ENCODE results near the gene SERPINB10. TPM values are rescaled to one million over a fixed set of nuclear protein-coding genes. Genes with fewer than 3 reads are reported as not detected.

Gene SERPINB10
- total RNA-seq, 1 experiment from 2014 or later, result not detected

GRCh38 chr18:63922049-63922448 lies 14.3 kb downstream of the SERPINB10 start:
- ATAC-seq (no peak), DNase-seq (no peak)
- Histone ChIP-seq H2AFZ (ENCODE audit: low read length) (no peak overlapping the region), H3K79me2 (ENCODE audit: low read length) (no peaks in the 10 kb centered on the region), H3K27me3 (ENCODE audit: low read length) (peaks cover 9% of the 10 kb centered on the region; the same call in 1 of the 2 replicates), H3K4me2 (ENCODE audit: low read length) (no peak overlapping the region), H3K9me2 (replicated peaks; ENCODE audit: low read length) (no peaks in the 10 kb centered on the region), H3K9me3 (ENCODE audit: low read length) (no peaks in the 10 kb centered on the region), H3K27ac (ENCODE audit: low read length) (no peak overlapping the region), H3K4me1 (ENCODE audit: insufficient read depth, low read length) (no peaks in the 10 kb centered on the region), H3K36me3 (ENCODE audit: low read depth, low read length) (no peaks in the 10 kb centered on the region), H3F3A (ENCODE audit: low read length, unreplicated experiment) (no peaks in the 10 kb centered on the region), H3K9ac (ENCODE audit: low read length) (no peak overlapping the region), H4K20me1 (ENCODE audit: low read length) (no peaks in the 10 kb centered on the region), H3K4me3 (ENCODE audit: low read length) (no peak overlapping the region)
- TF ChIP-seq EZH2phosphoT487 (IDR thresholded peaks at IDR 0.05; ENCODE audit: borderline replicate concordance, low read length) (no peak), CTCF (conservative IDR thresholded peaks at IDR 0.05; ENCODE audit: low read depth, low read length) (no peak), EZH2 (IDR thresholded peaks at IDR 0.05; ENCODE audit: low read length, unreplicated experiment) (no peak)
- intact Hi-C loops (cut with micrococcal nuclease), result no loop called here
- no TSS peak for BruUV-seq (replicated peaks)
- ChIA-PET POLR2A (ENCODE audit: unreplicated experiment) (no interaction called here), CTCF (no interaction called here)

- no peak for ATAC-seq
- no peaks in the 10 kb centered on the region; the same call in 1 of the 2 replicates for H3K27me3 ChIP-seq (ENCODE audit: low read length)
Observed at GRCh38 chr18:63924551-63924950, 16.8 kb downstream of the SERPINB10 start.

More at GRCh38 chr18:63924551-63924950, 16.8 kb downstream of the SERPINB10 start:
- Histone ChIP-seq H3K36me3 (ENCODE audit: low read depth, low read length) (no peaks in the 10 kb centered on the region), H3F3A (ENCODE audit: low read length, unreplicated experiment) (no peaks in the 10 kb centered on the region), H2AFZ (ENCODE audit: low read length) (no peak overlapping the region), H3K4me2 (ENCODE audit: low read length) (no peak overlapping the region), H3K27ac (ENCODE audit: low read length) (no peak overlapping the region), H3K9me3 (ENCODE audit: low read length) (no peaks in the 10 kb centered on the region), H4K20me1 (ENCODE audit: low read length) (no peaks in the 10 kb centered on the region), H3K9ac (ENCODE audit: low read length) (no peak overlapping the region), H3K4me3 (ENCODE audit: low read length) (no peak overlapping the region), H3K79me2 (ENCODE audit: low read length) (no peaks in the 10 kb centered on the region), H3K9me2 (replicated peaks; ENCODE audit: low read length) (no peaks in the 10 kb centered on the region), H3K4me1 (ENCODE audit: insufficient read depth, low read length) (no peaks in the 10 kb centered on the region)
- no TSS peak for BruUV-seq (replicated peaks)
- CTCF ChIA-PET, result interaction anchor here (0.5 kb wide), 1 partner anchor 8 kb away, joined by 3 read pairs; no protein-coding TSS in a partner anchor
- intact Hi-C loops (cut with micrococcal nuclease), result no loop called here
- TF ChIP-seq CTCF (conservative IDR thresholded peaks at IDR 0.05; ENCODE audit: low read depth, low read length) (no peak), EZH2phosphoT487 (IDR thresholded peaks at IDR 0.05; ENCODE audit: borderline replicate concordance, low read length) (no peak), EZH2 (IDR thresholded peaks at IDR 0.05; ENCODE audit: low read length, unreplicated experiment) (no peak)
- POLR2A ChIA-PET (ENCODE audit: unreplicated experiment), result no interaction called here
- no peak for DNase-seq
